ENCODE measurements around the gene RYR2.

GRCh38 chr1:237227476-237227875 lies 185.5 kb downstream of the RYR2 start:
- TF ChIP-seq SP1 (IDR thresholded peaks at IDR 0.05) (no peak), FOXA1 (IDR thresholded peaks at IDR 0.05) (no peak), L3MBTL2 (conservative IDR thresholded peaks at IDR 0.05) (no peak), BHLHE40 (IDR thresholded peaks at IDR 0.05; ENCODE audit: borderline replicate concordance) (no peak), FOXM1 (IDR thresholded peaks at IDR 0.05; ENCODE audit: borderline replicate concordance) (no peak), FOXK2 (IDR thresholded peaks at IDR 0.05) (no peak), TARDBP (IDR thresholded peaks at IDR 0.05) (no peak), ELF4 (IDR thresholded peaks at IDR 0.05) (no peak), SUZ12 (IDR thresholded peaks at IDR 0.05) (no peak), ARNT (IDR thresholded peaks at IDR 0.05) (no peak), HDGF (IDR thresholded peaks at IDR 0.05; ENCODE audit: borderline replicate concordance) (no peak), CTBP1 (IDR thresholded peaks at IDR 0.05; ENCODE audit: borderline replicate concordance) (no peak)
- TF ChIP-seq, protein P1, sequence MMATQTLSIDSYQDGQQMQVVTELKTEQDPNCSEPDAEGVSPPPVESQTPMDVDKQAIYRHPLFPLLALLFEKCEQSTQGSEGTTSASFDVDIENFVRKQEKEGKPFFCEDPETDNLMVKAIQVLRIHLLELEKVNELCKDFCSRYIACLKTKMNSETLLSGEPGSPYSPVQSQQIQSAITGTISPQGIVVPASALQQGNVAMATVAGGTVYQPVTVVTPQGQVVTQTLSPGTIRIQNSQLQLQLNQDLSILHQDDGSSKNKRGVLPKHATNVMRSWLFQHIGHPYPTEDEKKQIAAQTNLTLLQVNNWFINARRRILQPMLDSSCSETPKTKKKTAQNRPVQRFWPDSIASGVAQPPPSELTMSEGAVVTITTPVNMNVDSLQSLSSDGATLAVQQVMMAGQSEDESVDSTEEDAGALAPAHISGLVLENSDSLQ (IDR thresholded peaks at IDR 0.05), result no peak

Measured in HEK293T (cell line).